Measurements from ENCODE around the gene SDK1. TPM values are rescaled to one million over a fixed set of nuclear protein-coding genes. Genes with fewer than 3 reads are reported as not detected.

SDK1 gene
- total RNA-seq, 2 experiments from 2014 or later = 0.20 to 0.25 TPM

- Mint-ChIP-seq H3K4me1 (no peaks in the 10 kb centered on the region), H3K4me3 (no peak overlapping the region), H3K27me3 (no peaks in the 10 kb centered on the region), H3K36me3 (no peaks in the 10 kb centered on the region), H3K27ac (no peak overlapping the region), H3K9me3 (no peaks in the 10 kb centered on the region)
- DNase-seq (no peak), ATAC-seq (ENCODE audit: low read depth) (no peak)
- POLR2A ChIA-PET = no interaction called here
These were observed 881.7 kb downstream of the SDK1 start for GRCh38 chr7:4182605-4183300.

GRCh38 chr7:4184653-4185052, 883.6 kb downstream of the SDK1 start:
- no peak for ATAC-seq (ENCODE audit: low read depth)
- Mint-ChIP-seq H3K9me3 (no peaks in the 10 kb centered on the region), H3K4me3 (no peak overlapping the region), H3K4me1 (no peaks in the 10 kb centered on the region), H3K27me3 (no peaks in the 10 kb centered on the region), H3K27ac (no peak overlapping the region), H3K36me3 (no peaks in the 10 kb centered on the region)
- DNase-seq = no peak
- POLR2A ChIA-PET = no interaction called here

DNA sequence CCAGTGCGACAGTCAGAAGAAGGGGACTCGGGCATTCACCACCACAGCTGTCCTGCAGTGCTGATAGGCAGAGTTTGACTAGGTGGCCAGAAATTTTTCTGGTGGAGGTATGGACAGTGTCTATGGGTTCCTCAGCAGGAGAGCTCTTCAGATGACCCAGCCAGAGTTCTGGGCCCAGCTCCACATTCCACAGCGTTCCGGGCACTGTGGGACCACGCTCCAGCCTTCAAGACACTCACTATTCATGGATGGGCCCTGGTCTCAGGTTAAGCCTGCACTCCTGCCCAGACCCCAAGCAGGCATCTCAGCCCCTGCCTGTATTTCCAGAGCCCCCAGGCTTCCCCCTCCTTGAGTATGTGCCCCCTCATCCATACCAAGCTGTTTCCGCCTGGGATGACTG, 884.1 kb downstream of the SDK1 start:
- DNase-seq (no peak), ATAC-seq (ENCODE audit: low read depth) (no peak)
- Mint-ChIP-seq H3K27me3 (no peaks in the 10 kb centered on the region), H3K4me3 (no peak overlapping the region), H3K36me3 (no peaks in the 10 kb centered on the region), H3K4me1 (no peaks in the 10 kb centered on the region), H3K9me3 (no peaks in the 10 kb centered on the region), H3K27ac (no peak overlapping the region)
- POLR2A ChIA-PET = no interaction called here

- H3K36me3 Mint-ChIP-seq = no peaks in the 10 kb centered on the region
- no peak overlapping the region for H3K4me3 Mint-ChIP-seq
- H3K4me1 Mint-ChIP-seq = no peaks in the 10 kb centered on the region
- DNase-seq (no peak), ATAC-seq (ENCODE audit: low read depth) (no peak)
- H3K9me3 Mint-ChIP-seq = no peaks in the 10 kb centered on the region
- no peak overlapping the region for H3K27ac Mint-ChIP-seq
- POLR2A ChIA-PET = no interaction called here
- no peaks in the 10 kb centered on the region for H3K27me3 Mint-ChIP-seq
These were observed 884.9 kb downstream of the SDK1 start for GRCh38 chr7:4185721-4186512.

DNA sequence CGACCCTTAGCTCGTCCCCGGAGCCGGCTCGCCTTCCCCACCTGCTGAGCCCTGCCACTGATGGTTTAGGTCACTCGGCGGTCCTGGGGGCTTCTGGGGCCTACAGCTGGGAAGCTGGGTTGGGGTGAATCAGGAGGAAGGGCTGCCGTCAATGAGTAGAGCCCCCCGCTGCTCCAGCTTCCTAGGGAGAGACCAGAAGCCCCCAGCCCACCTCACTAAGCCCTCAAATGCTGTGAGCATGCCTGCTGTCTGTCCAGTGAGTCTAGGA, 885.4 kb downstream of the SDK1 start:
- H3K4me3 Mint-ChIP-seq = no peak overlapping the region
- no peaks in the 10 kb centered on the region for H3K9me3 Mint-ChIP-seq
- no peak overlapping the region for H3K27ac Mint-ChIP-seq
- no peaks in the 10 kb centered on the region for H3K4me1 Mint-ChIP-seq
- ATAC-seq (ENCODE audit: low read depth) (no peak), DNase-seq (no peak)
- POLR2A ChIA-PET = no interaction called here
- no peaks in the 10 kb centered on the region for H3K27me3 Mint-ChIP-seq
- no peaks in the 10 kb centered on the region for H3K36me3 Mint-ChIP-seq

- Mint-ChIP-seq H3K27ac (no peak overlapping the region), H3K27me3 (no peaks in the 10 kb centered on the region), H3K4me1 (no peaks in the 10 kb centered on the region), H3K4me3 (no peak overlapping the region), H3K36me3 (no peaks in the 10 kb centered on the region), H3K9me3 (no peaks in the 10 kb centered on the region)
- DNase-seq (no peak), ATAC-seq (ENCODE audit: low read depth) (no peak)
- POLR2A ChIA-PET = no interaction called here
These were observed 887.6 kb downstream of the SDK1 start for GRCh38 chr7:4188651-4189050.

- POLR2A ChIA-PET = no interaction called here
- no peak for DNase-seq
- Mint-ChIP-seq H3K36me3 (no peaks in the 10 kb centered on the region), H3K4me3 (no peak overlapping the region), H3K27me3 (no peaks in the 10 kb centered on the region), H3K4me1 (no peaks in the 10 kb centered on the region), H3K9me3 (no peaks in the 10 kb centered on the region), H3K27ac (no peak overlapping the region)
- no peak for ATAC-seq (ENCODE audit: low read depth)
These were observed 888.1 kb downstream of the SDK1 start for GRCh38 chr7:4189131-4189570.

- DNase-seq = no peak
- POLR2A ChIA-PET = no interaction called here
- Mint-ChIP-seq H3K9me3 (no peaks in the 10 kb centered on the region), H3K27me3 (no peaks in the 10 kb centered on the region), H3K36me3 (no peaks in the 10 kb centered on the region), H3K27ac (no peak overlapping the region), H3K4me3 (no peak overlapping the region), H3K4me1 (no peaks in the 10 kb centered on the region)
- no peak for ATAC-seq (ENCODE audit: low read depth)
These were observed 889.2 kb downstream of the SDK1 start for GRCh38 chr7:4190010-4190981.

DNA sequence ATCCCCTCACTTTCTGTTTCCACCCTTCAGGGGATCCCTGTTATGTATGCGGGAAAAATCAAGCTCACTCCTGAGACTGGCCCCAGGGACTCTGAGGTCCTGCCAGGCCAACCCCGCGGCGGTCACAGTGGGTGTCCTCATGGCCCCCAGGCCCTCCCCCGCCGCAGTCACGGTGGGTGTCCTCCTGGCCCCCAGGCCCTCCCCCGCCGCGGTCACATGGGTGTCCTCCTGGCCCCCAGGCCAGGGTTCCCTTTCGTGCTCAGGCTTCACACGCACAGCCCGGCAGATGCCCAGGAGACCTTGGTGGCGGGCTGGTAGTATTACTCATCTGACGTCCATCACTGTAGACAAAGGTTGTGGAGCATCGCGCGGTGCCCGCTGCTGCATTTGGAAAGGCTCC, 890.0 kb downstream of the SDK1 start:
- DNase-seq (no peak), ATAC-seq (ENCODE audit: low read depth) (no peak)
- POLR2A ChIA-PET = no interaction called here
- H3K27me3 Mint-ChIP-seq = no peaks in the 10 kb centered on the region
- H3K4me1 Mint-ChIP-seq = no peaks in the 10 kb centered on the region
- no peak overlapping the region for H3K4me3 Mint-ChIP-seq
- H3K36me3 Mint-ChIP-seq = no peaks in the 10 kb centered on the region
- H3K9me3 Mint-ChIP-seq = no peaks in the 10 kb centered on the region
- no peak overlapping the region for H3K27ac Mint-ChIP-seq

- ATAC-seq (ENCODE audit: low read depth) (no peak), DNase-seq (no peak)
- no peaks in the 10 kb centered on the region for H3K4me1 Mint-ChIP-seq
- POLR2A ChIA-PET = no interaction called here
- H3K36me3 Mint-ChIP-seq = no peaks in the 10 kb centered on the region
- H3K9me3 Mint-ChIP-seq = no peaks in the 10 kb centered on the region
- no peak overlapping the region for H3K27ac Mint-ChIP-seq
- H3K4me3 Mint-ChIP-seq = no peak overlapping the region
- no peaks in the 10 kb centered on the region for H3K27me3 Mint-ChIP-seq
These were observed 890.5 kb downstream of the SDK1 start for GRCh38 chr7:4191525-4191924.

DNA sequence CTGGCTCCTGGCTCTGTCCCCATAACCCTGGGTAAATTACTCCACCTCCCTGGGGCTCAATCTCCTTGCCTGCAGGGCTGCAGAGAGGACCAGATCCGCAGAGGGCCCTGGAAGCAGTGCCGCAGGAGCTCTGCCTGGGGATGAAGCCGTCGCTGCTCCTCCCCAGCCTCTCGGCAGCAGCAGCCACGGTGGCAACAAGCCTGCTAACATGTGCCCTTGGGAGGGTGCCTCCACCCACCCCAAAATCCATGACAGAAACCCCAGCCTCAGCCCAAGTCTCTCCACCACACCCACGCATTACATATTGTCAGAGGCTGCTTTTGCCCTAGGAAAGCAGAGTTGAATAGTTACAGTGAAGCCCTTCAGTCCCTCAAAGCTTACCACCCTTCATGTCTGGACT, 894.6 kb downstream of the SDK1 start:
- H3K4me3 Mint-ChIP-seq = no peak overlapping the region
- H3K9me3 Mint-ChIP-seq = no peaks in the 10 kb centered on the region
- H3K27me3 Mint-ChIP-seq = no peaks in the 10 kb centered on the region
- POLR2A ChIA-PET = no interaction called here
- H3K4me1 Mint-ChIP-seq = no peaks in the 10 kb centered on the region
- ATAC-seq (ENCODE audit: low read depth) (no peak), DNase-seq (no peak)
- H3K27ac Mint-ChIP-seq = no peak overlapping the region
- H3K36me3 Mint-ChIP-seq = no peaks in the 10 kb centered on the region

DNA sequence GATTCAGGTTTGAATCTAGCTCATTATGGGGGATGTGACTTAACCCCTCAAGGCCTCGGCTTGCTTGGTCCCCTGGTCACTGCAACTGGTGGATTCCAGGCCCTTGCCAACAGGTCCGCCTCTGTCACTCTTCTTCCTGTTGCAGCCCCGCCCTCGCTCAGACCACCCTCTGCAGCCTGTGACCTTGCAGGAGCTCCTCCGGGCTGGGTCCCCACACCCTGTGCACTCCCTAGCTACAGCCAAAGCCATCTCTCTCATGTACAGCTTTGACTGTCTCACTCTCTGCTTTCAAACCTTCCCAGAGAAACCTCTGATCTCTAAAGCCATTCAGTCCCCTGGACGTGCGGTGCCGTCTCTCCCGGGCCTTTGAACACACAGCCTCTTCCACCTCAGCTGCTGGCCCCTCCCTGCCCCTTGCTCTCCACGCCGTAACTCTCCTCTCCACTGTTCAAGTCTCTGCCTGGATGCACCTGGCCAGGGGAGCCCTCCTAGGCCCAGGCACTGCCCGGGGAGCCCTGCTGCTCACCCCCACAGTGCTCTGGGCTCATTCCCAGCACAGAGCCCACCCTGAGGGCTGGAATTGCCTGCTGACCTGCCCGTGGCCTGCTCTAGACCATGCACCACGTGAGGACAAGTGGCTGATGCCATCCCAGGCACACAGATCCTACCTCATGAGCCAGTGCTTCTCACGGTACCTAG, 895.2 kb downstream of the SDK1 start:
- Mint-ChIP-seq H3K4me3 (no peak overlapping the region), H3K27me3 (no peaks in the 10 kb centered on the region), H3K9me3 (no peaks in the 10 kb centered on the region), H3K4me1 (no peaks in the 10 kb centered on the region), H3K27ac (no peak overlapping the region), H3K36me3 (no peaks in the 10 kb centered on the region)
- no peak for ATAC-seq (ENCODE audit: low read depth)
- DNase-seq = no peak
- POLR2A ChIA-PET = no interaction called here

DNA sequence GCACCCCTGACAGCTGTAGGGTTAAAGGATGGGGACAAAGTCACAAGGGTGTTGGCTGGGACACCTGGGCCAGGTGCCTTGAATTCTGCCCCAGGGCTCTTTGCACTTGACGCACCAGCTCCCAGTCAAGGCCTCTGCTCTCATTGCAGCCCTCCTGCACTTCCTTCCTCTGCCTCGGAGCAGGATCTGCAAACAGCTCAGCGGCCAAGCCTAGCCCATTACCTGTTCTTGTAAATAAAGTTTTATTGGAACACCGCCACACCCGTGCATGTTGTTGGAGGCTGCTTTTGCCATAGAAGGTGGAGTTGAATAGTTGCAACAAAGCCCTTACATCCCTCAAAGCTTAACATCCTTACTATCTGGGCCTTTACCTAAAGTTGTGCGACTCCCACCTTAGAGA, 897.2 kb downstream of the SDK1 start:
- Mint-ChIP-seq H3K4me1 (no peaks in the 10 kb centered on the region), H3K27me3 (no peaks in the 10 kb centered on the region), H3K4me3 (no peak overlapping the region), H3K36me3 (no peaks in the 10 kb centered on the region), H3K9me3 (no peaks in the 10 kb centered on the region), H3K27ac (no peak overlapping the region)
- DNase-seq (no peak), ATAC-seq (ENCODE audit: low read depth) (no peak)
- POLR2A ChIA-PET = no interaction called here

All from activated naive CD8-positive, alpha-beta T cell treated with anti-CD3 and anti-CD28 coated beads, Interleukin-2, amount 10 ng/mL, durations not matched to agents 7 days and 5 days (primary cell).